Thyroid gland (tissue), 4 donors: ENCODE results near the gene MRPL23. TPM values are rescaled to one million over a fixed set of nuclear protein-coding genes. Genes with fewer than 3 reads are reported as not detected.

Source experiments
- DNase-seq, 2 donors: peaks; one replicate each; pipeline ENCODE4 v3.0.0-alpha.2; 2019
- H3K27ac ChIP-seq, 3 donors: fragments of 200-600 bp; sonication (generic); 1 replicate in 2 of 3; 2 replicates in 1 of 3; pipeline ENCODE4 v1.5.1; 2016 to 2019; ENCODE audit warnings: mild to moderate bottlenecking in 1 of 3, moderate library complexity in 1 of 3
- H3K27me3 ChIP-seq: fragments of 200-600 bp; sonication (generic); one replicate; pipeline ENCODE4 v1.5.1; 2019
- H3K36me3 ChIP-seq, 2 donors: fragments of 200-600 bp; sonication (generic); one replicate each; pipeline ENCODE4 v1.5.1; 2016 to 2019
- H3K4me1 ChIP-seq, 2 donors: fragments of 200-600 bp; sonication (generic); one replicate each; pipeline ENCODE4 v1.5.1; 2017 to 2019
- H3K4me3 ChIP-seq, 3 donors: fragments of 200-600 bp; sonication (generic); replicated peaks in 1 of 3; 1 replicate in 2 of 3; 2 replicates in 1 of 3; pipeline ENCODE4 v1.5.1; 2016; ENCODE audit warnings: mild to moderate bottlenecking in 1 of 3
- H3K9me3 ChIP-seq: fragments of 200-600 bp; sonication (generic); one replicate; pipeline ENCODE4 v1.5.1; 2017
- CTCF ChIP-seq, 6 experiments: fragments of 200-600 bp in 3 of 6; fragments of 450-650 bp in 3 of 6; sonication (generic) in 3 of 6; IDR thresholded peaks; one replicate each; pipeline ENCODE4 v1.5.1; 2016 to 2019; ENCODE audit warnings: antibody characterized with exemption in 6 of 6, mild to moderate bottlenecking in 2 of 6, inconsistent platforms in 1 of 6, moderate library complexity in 1 of 6
- POLR2A ChIP-seq, 2 donors: fragments of 450-650 bp; IDR thresholded peaks; one replicate each; pipeline ENCODE4 v1.6.1; 2017; ENCODE audit warnings: antibody characterized with exemption in 2 of 2, mild to moderate bottlenecking in 2 of 2, moderate library complexity in 1 of 2
- WGBS, 2 donors: methylation state at CpG; one replicate each; pipeline ENCODE4 v1.1.5; 2017; 5-methylcytosine and 5-hydroxymethylcytosine counted together
- intact Hi-C: fragments of 100-400 bp; cut with DNase I; formaldehyde crosslinking; loops from one replicate; pipeline ENCODE4 v1.15.1; 2023
- total RNA-seq, 4 donors: library from RNA; depleted of rRNA; stranded (reverse); fragments of >200 nt; gene quantifications; one replicate each; pipeline ENCODE4 v1.2.3, GENCODE V29; 2016

MRPL23 gene
- total RNA-seq, 4 donors from 2014 or later: 86.9 to 241 (median 159) TPM

DNA sequence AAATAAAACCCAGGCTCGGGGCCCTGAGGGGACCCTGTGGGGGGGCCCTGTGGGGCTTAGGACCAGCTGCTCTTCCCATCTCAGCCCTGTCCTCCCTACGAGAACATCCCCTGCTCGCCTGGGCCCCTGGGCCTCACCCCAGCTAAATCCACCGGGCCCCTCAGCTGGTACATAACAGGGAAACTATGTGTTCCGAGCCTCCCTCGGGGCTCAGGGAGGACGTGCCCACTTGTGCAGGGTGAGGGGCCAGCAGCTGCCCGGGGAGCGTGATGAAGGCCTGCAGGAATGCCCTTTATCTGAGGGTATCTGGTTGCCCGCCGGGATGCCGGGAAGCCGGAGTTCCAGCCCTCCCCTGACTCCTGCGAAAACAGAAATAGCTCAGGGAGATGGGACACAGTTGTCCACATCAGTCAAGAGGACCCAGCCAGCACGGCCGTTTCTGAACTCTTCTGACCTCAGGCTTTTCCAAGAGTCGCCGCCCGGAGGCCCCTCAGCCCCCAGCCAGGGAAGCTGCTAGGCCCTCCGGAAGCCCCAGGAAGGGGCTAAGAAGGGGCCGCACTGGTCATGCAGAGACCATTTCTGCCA, 20.6 kb downstream of the MRPL23 start:
- no peak overlapping the region for H3K4me3 ChIP-seq
- H3K36me3 ChIP-seq: no peaks in the 10 kb centered on the region
- no peaks in the 10 kb centered on the region for H3K9me3 ChIP-seq
- DNase-seq: no peak
- no peaks in the 10 kb centered on the region for H3K4me1 ChIP-seq
- H3K27me3 ChIP-seq: no peaks in the 10 kb centered on the region
- no peak overlapping the region for H3K27ac ChIP-seq
- no CpG with 5 or more reads among the region's 21 CpGs for WGBS, 2 donors
- no peak for TF ChIP-seq POLR2A (IDR thresholded peaks at IDR 0.05)
- TF ChIP-seq CTCF (IDR thresholded peaks at IDR 0.05): no peak
- intact Hi-C loops: no loop called here

DNA sequence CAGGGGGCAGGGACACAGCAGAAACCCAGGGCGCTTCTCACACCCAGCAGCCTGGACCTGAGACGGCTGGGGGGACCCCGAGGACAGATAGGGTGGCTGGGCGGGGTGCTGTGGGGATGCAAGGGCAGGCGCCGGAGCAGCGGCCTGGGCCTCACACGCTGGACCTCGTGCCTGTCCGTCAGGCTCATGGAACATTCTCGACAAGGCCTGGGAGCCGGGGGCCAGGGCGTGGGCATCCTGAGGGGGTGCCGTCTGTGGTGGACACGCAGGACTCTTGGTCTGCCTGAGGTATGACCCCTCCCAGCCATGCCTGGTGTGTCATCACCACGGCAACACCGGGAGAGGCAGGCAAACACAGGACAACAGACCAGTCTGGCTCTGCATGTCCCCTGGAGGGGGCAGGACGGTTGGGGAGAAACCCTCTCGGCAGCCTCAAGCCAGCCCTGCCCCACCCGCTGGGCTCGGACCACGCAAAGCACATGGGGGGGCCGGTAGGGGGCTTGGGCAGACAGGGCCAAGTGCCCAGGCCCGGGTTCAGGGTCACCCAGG, 21.4 kb downstream of the MRPL23 start:
- Histone ChIP-seq H3K27me3 (no peaks in the 10 kb centered on the region), H3K27ac (no peak overlapping the region), H3K4me3 (no peak overlapping the region), H3K36me3 (no peaks in the 10 kb centered on the region), H3K4me1 (no peaks in the 10 kb centered on the region), H3K9me3 (no peaks in the 10 kb centered on the region)
- WGBS, 2 donors: no CpG with 5 or more reads among the region's 24 CpGs
- no peak for TF ChIP-seq CTCF (IDR thresholded peaks at IDR 0.05)
- no peak for TF ChIP-seq POLR2A (IDR thresholded peaks at IDR 0.05)
- no peak for DNase-seq
- intact Hi-C loops: no loop called here

GRCh38 chr11:1969035-1969434, 21.9 kb downstream of the MRPL23 start:
- H3K27ac ChIP-seq: no peak overlapping the region
- DNase-seq: no peak
- H3K4me3 ChIP-seq: no peak overlapping the region
- H3K9me3 ChIP-seq: no peaks in the 10 kb centered on the region
- H3K4me1 ChIP-seq: no peaks in the 10 kb centered on the region
- H3K27me3 ChIP-seq: no peaks in the 10 kb centered on the region
- intact Hi-C loops: no loop called here
- no peak for TF ChIP-seq POLR2A (IDR thresholded peaks at IDR 0.05)
- no peaks in the 10 kb centered on the region for H3K36me3 ChIP-seq
- WGBS, 2 donors: no CpG with 5 or more reads among the region's 21 CpGs

DNA sequence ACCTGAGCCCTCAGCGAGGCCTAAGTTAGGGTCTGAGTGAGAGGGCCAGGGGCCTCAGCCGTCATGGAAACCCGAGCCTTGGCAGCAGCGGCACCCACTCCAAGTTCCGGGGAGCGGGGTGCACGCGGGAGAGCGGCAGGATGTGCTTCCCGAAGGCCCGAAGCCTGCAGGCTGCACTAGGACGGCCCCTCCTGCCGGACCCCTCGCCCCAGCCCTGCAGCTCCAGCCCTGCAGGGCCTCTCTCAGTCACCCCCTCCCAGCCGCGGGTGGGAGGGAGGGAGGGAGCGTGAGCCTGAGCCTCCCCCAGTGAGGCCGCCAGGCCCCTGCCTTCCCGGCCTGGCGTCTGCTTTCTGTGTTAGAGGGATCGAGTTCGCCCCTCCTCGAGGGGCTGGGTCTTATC, 22.6 kb downstream of the MRPL23 start:
- WGBS, 2 donors: no CpG with 5 or more reads among the region's 23 CpGs
- Histone ChIP-seq H3K27ac (no peak overlapping the region), H3K4me1 (no peaks in the 10 kb centered on the region), H3K36me3 (no peaks in the 10 kb centered on the region), H3K4me3 (no peak overlapping the region), H3K9me3 (no peaks in the 10 kb centered on the region), H3K27me3 (no peaks in the 10 kb centered on the region)
- TF ChIP-seq CTCF (IDR thresholded peaks at IDR 0.05): no peak
- TF ChIP-seq POLR2A (IDR thresholded peaks at IDR 0.05): no peak
- DNase-seq: no peak
- intact Hi-C loops: no loop called here

DNA sequence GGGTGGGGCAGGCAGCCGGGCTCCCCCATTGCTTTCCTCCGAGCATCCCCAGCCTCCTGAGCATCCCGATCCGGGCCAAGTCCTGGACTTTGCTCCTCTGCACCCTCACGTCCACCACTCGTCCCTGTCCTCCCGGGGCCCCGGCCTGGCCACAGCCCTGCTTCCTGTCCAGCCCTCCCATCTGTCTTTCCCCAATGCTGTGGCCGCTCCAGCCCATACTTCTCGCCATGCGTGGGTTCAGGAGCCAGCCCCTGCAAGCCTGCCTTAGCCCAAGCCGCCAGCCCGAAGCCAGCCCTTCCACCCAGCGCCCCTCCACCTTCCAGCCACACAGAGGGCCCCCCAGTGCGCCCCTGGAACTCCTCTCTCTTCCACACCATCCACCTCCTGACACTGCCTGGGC, 23.8 kb downstream of the MRPL23 start:
- DNase-seq: no peak
- H3K36me3 ChIP-seq: no peaks in the 10 kb centered on the region
- intact Hi-C loops: no loop called here
- H3K4me1 ChIP-seq: no peaks in the 10 kb centered on the region
- TF ChIP-seq CTCF (IDR thresholded peaks at IDR 0.05): no peak
- no peak for TF ChIP-seq POLR2A (IDR thresholded peaks at IDR 0.05)
- 85 to 87% methylated on average over 3 to 12 of the region's 15 CpGs for WGBS, 2 donors
- H3K27me3 ChIP-seq: no peaks in the 10 kb centered on the region
- no peak overlapping the region for H3K4me3 ChIP-seq
- no peaks in the 10 kb centered on the region for H3K9me3 ChIP-seq
- no peak overlapping the region for H3K27ac ChIP-seq
